Nasal cavity respiratory epithelium epithelial cell of viscerocranial mucosa (primary cell): ENCODE results near the gene RRAS. TPM values are rescaled to one million over a fixed set of nuclear protein-coding genes. Genes with fewer than 3 reads are reported as not detected.

ENCODE experiments used
- total RNA-seq: library from RNA; depleted of rRNA; stranded (reverse); fragments of >200 nt; gene quantifications from 2 replicates; pipeline ENCODE4 v1.2.3, GENCODE V29; 2014

RRAS gene
- total RNA-seq, result 32.1 and 44.4 TPM in 2 replicates

GRCh38 chr19:49640113-49640898 is at the start of gene RRAS:
RRAS (minus strand) TSS chr19:49640143; CDS start chr19:49640098, 45 bp downstream.

DNA sequence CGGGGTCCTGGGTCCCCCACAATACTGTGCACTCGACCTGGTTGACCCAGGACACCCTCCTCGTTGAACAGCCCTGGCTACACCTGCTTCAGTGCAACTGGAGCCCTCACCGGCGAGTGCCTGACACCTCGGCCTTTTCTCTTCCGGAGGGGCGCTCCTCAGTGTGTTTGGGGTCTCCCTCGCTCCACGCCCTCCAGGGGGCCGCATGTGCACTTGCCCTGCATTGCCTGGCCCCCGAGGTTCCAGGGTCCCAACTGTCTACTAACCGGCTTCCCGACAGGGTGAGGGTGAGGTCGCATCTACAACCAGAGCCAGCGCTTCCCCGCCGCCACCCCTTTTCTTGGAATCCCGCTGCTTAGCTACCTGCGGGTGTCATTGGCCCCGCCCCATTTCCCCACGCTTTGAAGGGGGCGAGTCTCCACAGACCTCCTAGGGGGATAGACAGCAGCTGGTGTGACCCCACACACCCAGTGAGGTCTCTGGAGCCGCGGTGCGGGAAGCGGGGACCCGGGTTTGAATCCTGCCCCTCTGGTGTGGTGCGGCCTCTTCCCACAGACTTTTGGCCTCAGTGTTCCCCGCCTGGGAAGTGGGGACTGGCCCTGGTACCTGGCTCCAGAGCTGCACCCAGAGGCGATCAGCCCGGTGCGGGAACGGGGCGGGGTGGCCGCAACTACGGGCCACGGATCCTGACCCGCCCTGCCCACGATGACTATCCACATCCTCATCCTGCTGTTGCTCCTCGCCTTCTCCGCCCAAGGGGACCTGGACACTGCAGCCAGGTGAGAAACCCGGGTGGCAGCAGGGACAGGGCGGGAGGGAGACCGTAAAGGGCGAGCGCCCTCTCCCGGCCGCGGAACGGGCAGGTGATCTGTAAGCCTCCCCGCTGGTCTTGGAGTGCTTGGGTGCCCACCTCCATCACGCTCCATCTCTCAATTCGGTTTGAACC is 49.5 kb upstream of the RRAS start, which contains the start of gene ADM5:
ADM5 (plus strand) TSS at position 462 of the 946 bp plus-strand sequence; CDS start at position 706, 244 bp downstream.

DNA sequence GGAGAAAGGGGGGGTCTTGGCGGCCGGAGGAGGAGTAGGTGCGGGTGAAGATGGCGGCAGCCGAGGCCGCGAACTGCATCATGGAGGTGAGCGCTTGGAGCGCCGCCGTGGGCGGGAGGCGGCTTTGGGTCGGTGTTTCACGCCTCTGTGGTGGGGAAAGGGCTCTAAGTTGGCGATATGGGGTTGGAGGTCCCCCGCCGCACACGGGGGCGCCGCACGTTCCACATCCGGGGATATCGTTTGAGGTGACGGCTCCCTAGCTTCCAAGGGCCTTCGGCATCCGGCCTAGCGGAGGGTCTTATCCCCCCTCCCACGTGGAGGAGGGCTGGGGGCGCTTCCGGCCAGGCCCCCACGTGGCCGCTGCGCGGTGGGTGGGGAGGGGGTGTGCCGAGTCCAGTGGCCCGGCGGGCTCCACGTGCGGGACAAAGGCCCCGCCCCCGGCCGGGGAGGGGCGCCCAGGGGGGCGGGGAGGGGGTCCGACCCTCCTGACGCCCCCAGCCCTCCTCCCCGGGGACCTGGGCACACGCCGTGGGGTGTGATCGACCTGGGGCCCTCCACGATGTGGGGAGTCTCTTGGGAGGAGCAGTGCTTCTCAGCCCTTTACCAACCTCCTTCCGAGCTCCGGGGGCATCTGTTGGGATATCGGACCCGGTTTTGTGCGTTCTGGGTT is 37.4 kb upstream of the RRAS start, which contains the start of gene PRMT1:
PRMT1 (plus strand) TSS at position 41 of the 670 bp plus-strand sequence; CDS start at position 51, 10 bp downstream.

DNA sequence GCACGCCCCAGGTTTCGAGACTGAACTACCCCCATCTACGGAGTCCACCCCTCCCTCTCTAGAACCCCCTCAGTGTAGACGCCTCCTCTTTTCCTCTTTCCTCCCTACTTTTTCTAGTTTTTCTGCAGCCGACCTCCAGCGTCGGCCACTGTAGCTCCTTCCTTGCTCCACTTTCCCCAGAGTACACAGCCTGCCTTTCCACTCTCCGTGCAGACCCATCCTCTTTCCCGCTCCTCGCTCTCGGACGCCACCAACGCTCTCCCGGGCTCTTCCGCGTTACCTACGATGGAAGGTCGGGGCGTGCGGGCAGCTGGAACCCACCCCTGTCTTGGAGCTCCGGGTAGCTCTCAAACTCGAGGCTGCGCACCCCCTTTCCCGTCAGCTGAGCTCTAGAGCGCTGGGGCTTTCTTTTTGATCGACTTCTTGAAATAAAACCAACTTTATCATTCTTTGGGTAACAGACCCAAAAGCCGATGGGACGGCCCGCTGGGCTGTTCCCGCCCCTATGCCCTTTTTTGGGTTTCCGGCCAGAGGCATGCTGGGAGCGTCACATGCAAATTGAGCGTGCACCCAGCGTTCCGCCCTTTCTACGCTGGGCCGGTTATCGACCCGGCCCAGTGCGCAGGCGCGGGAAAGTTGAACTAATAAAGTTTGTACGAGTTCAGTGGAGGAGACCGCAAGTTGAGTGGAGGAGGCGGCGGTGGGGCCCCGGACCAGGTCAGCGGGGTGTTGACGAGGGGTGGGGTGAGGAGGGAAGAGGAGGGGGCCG is 25.6 kb upstream of the RRAS start, which contains the start of the genes BCL2L12 and IRF3:
BCL2L12 (plus strand) TSS at position 583 of the 769 bp plus-strand sequence. CDS start 760 bp downstream, outside the sequence.
IRF3 (minus strand) TSS at position 507 of the 769 bp plus-strand sequence. CDS start 1,019 bp downstream, outside the sequence.

GRCh38 chr19:49641688-49642491 is 1.9 kb upstream of the RRAS start, which contains the start of gene SCAF1:
SCAF1 (plus strand) TSS chr19:49642209; CDS start chr19:49645027, 2,818 bp downstream.

DNA sequence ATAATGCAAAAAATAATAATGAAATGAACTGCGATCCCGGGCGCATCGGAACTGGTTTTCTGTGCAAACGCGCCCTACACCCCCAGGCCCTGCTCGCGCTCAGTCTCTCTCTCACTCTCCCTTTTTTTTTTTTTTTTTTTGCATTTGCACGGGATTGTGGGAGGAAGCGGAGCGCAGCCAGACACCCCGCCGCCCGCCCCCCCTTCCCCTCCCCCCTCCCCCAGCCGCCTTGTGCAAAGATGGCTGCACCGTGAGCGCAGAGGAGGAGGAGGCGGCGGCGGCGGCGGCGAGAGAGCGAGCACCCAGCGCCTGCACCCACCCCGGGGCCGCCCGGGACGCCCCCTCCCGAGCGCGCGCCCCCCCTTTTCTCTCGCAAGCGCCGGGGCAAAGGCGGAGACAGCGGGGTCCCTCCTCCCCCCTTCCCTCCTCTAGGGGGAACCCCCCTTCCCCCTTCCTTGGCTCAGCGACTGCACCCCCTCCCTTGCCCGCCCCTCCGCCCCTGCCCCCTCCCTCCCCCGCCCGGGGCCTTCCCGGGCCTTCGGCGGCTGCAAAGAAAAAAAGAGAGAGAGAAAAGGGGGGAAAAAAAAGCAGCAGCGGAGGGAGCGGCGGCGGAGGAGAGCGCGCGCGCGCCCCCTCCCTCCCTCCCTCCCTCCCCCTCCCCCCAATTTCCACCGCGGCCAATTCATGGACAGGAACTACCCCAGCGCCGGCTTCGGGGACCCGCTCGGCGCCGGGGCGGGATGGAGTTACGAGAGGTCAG is 48.8 kb downstream of the RRAS start, which contains the start of gene PRR12:
PRR12 (plus strand) TSS at position 212 of the 760 bp plus-strand sequence; CDS start at position 685, 473 bp downstream.

Other genes with a start within 250 kb of the RRAS start
- gene PTH2, start 216.7 kb downstream of the RRAS start, total RNA-seq, result not detected in 2 replicates
- not detected in 2 replicates for gene GFY, start 214.8 kb downstream of the RRAS start, total RNA-seq
- 0.21 TPM in 1 of 2 replicates, not detected in the other for gene SLC17A7, start 198.6 kb downstream of the RRAS start, total RNA-seq
- gene PIH1D1, start 188.3 kb downstream of the RRAS start, total RNA-seq, result 69.4 and 70.3 TPM in 2 replicates
- 17.7 and 27.3 TPM in 2 replicates for gene ALDH16A1, start 186.9 kb downstream of the RRAS start, total RNA-seq
- gene FLT3LG, start 165.9 kb downstream of the RRAS start, total RNA-seq, result 0.34 and 1.00 TPM in 2 replicates
- gene RPL13A, start 152.5 kb downstream of the RRAS start, total RNA-seq, result 2,080 and 4,704 TPM in 2 replicates
- gene RPS11, start 143.7 kb downstream of the RRAS start, total RNA-seq, result 1,866 and 3,662 TPM in 2 replicates
- 10.8 and 13.0 TPM in 2 replicates for gene FCGRT, start 127.5 kb downstream of the RRAS start, total RNA-seq
- 0.34 and 0.43 TPM in 2 replicates for gene RCN3, start 112.1 kb downstream of the RRAS start, total RNA-seq
- gene NOSIP, start 59.6 kb downstream of the RRAS start, total RNA-seq, result 28.1 and 57.8 TPM in 2 replicates
- 5.4 and 7.9 TPM in 2 replicates for gene PRRG2, start 58.8 kb downstream of the RRAS start, total RNA-seq
- 1.4 and 7.8 TPM in 2 replicates for gene PRR12, start 49.0 kb downstream of the RRAS start, total RNA-seq
- gene SCAF1, start 2.1 kb upstream of the RRAS start, total RNA-seq, result 11.6 and 31.3 TPM in 2 replicates
- gene IRF3, start 25.7 kb upstream of the RRAS start, total RNA-seq, result 104 and 109 TPM in 2 replicates
- gene BCL2L12, start 25.8 kb upstream of the RRAS start, total RNA-seq, result 2.7 and 4.4 TPM in 2 replicates
- gene PRMT1, start 37.1 kb upstream of the RRAS start, total RNA-seq, result 266 and 394 TPM in 2 replicates
- gene ADM5, start 49.5 kb upstream of the RRAS start, total RNA-seq, result under 0.01 and 0.78 TPM in 2 replicates
- gene CPT1C, start 51.0 kb upstream of the RRAS start, total RNA-seq, result 0.21 and 0.34 TPM in 2 replicates
- 0.34 TPM in 1 of 2 replicates, not detected in the other for gene TSKS, start 123.2 kb upstream of the RRAS start, total RNA-seq
- 36.9 and 89.5 TPM in 2 replicates for gene AP2A1, start 126.9 kb upstream of the RRAS start, total RNA-seq
- gene FUZ, start 173.1 kb upstream of the RRAS start, total RNA-seq, result 10.6 and 16.5 TPM in 2 replicates
- 7.9 and 25.1 TPM in 2 replicates for gene MED25, start 178.1 kb upstream of the RRAS start, total RNA-seq
- 17.4 and 41.6 TPM in 2 replicates for gene PTOV1, start 211.0 kb upstream of the RRAS start, total RNA-seq
- gene PNKP, start 227.4 kb upstream of the RRAS start, total RNA-seq, result 27.1 and 27.7 TPM in 2 replicates
- gene AKT1S1, start 237.2 kb upstream of the RRAS start, total RNA-seq, result 7.9 and 11.7 TPM in 2 replicates
- 4.8 and 8.8 TPM in 2 replicates for gene TBC1D17, start 237.6 kb upstream of the RRAS start, total RNA-seq